ENCODE results near the gene SLC38A3. TPM values are rescaled to one million over a fixed set of nuclear protein-coding genes. Genes with fewer than 3 reads are reported as not detected.

The SLC38A3 gene
- total RNA-seq, 1 donor from 2014 or later = not detected

DNA sequence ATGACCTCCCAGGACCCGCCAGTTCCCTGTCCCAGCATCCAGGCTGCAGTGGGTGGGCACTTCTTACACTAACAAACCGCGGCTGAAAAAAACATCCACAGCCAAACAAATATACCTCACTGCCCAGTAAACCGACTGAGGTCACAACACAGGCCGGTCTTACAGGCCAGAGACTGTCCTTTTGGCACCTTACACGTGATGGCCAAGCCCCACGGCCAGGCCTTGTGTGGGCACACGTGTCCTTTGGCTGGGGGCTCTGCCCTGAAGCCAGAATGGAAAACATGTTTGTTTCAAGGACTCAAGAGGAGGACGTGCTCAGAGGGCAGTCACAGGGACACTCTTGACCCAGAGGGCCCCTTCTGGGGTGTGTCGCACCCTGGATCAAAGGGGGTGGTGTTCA, 9.8 kb downstream of the SLC38A3 start:
- Histone ChIP-seq H3K4me1 (no peaks in the 10 kb centered on the region), H3K27ac (no peak overlapping the region), H3K4me3 (no peak overlapping the region), H3K27me3 (ENCODE audit: low read depth) (no peaks in the 10 kb centered on the region), H3K9me3 (no peaks in the 10 kb centered on the region), H3K36me3 (no peaks in the 10 kb centered on the region)
- DNase-seq = no peak
- intact Hi-C loops (cut with DNase I) = no loop called here
- no peak for ATAC-seq
- TF ChIP-seq, protein P1, sequence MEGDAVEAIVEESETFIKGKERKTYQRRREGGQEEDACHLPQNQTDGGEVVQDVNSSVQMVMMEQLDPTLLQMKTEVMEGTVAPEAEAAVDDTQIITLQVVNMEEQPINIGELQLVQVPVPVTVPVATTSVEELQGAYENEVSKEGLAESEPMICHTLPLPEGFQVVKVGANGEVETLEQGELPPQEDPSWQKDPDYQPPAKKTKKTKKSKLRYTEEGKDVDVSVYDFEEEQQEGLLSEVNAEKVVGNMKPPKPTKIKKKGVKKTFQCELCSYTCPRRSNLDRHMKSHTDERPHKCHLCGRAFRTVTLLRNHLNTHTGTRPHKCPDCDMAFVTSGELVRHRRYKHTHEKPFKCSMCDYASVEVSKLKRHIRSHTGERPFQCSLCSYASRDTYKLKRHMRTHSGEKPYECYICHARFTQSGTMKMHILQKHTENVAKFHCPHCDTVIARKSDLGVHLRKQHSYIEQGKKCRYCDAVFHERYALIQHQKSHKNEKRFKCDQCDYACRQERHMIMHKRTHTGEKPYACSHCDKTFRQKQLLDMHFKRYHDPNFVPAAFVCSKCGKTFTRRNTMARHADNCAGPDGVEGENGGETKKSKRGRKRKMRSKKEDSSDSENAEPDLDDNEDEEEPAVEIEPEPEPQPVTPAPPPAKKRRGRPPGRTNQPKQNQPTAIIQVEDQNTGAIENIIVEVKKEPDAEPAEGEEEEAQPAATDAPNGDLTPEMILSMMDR (IDR thresholded peaks at IDR 0.05) = no peak

DNA sequence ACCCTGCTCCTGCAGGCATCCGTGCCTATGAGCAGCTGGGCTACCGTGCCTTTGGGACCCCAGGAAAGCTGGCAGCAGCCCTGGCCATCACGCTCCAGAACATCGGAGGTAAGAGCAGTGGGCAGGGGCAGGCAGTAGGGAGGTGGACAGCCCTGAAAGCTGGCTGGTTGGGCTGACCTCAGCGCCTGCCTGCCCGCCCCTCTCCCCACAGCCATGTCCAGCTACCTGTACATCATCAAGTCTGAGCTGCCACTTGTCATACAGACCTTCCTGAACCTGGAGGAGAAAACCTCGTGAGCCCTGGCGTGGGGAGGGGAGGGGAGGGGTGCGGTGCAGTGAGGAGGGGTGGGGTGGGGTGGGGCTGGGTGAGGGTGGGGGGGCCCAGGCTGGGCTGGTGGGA, 10.5 kb downstream of the SLC38A3 start:
- H3K27ac ChIP-seq = no peak overlapping the region
- H3K27me3 ChIP-seq (ENCODE audit: low read depth) = no peaks in the 10 kb centered on the region
- TF ChIP-seq, protein P1 (IDR thresholded peaks at IDR 0.05) = no peak
- no peaks in the 10 kb centered on the region for H3K36me3 ChIP-seq
- H3K4me3 ChIP-seq = no peak overlapping the region
- intact Hi-C loops (cut with DNase I) = no loop called here
- no peaks in the 10 kb centered on the region for H3K9me3 ChIP-seq
- DNase-seq (no peak), ATAC-seq (no peak)
- no peaks in the 10 kb centered on the region for H3K4me1 ChIP-seq

DNA sequence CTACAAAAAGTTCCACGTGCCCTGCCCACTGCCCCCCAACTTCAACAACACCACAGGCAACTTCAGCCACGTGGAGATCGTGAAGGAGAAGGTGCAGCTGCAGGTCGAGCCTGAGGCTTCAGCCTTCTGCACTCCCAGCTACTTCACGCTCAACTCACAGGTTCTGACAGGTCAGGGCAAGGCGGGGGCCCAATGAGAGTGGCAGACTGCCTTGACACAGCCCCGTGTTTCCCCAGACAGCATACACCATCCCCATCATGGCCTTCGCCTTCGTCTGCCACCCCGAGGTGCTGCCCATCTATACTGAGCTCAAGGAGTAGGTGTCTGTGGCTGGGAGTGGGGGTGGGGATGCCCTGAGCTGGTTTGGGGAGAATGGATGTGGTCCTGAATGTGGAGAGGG, 12.6 kb downstream of the SLC38A3 start:
- TF ChIP-seq, protein P1 (IDR thresholded peaks at IDR 0.05) = no peak
- Histone ChIP-seq H3K27ac (no peak overlapping the region), H3K9me3 (no peaks in the 10 kb centered on the region), H3K27me3 (ENCODE audit: low read depth) (no peaks in the 10 kb centered on the region), H3K36me3 (no peaks in the 10 kb centered on the region), H3K4me1 (no peaks in the 10 kb centered on the region), H3K4me3 (no peak overlapping the region)
- intact Hi-C loops (cut with DNase I) = no loop called here
- ATAC-seq (no peak), DNase-seq (no peak)

DNA sequence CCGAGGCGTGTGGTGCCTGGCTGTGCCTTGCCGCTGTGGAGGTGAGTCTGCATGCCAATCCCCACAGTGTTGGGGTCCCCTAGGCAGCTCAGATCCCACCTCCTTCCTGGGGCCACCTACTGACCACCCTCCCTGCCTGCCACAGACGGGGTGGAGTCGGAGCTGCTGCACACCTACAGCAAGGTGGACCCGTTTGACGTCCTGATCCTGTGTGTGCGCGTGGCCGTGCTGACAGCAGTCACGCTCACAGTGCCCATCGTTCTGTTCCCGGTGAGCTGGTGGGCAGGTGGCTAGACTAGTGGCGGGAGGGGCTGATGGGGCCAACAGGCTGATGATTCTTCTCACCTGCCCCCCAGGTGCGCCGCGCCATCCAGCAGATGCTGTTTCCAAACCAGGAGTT, 13.4 kb downstream of the SLC38A3 start:
- DNase-seq = no peak
- intact Hi-C loops (cut with DNase I) = no loop called here
- TF ChIP-seq, protein P1 (IDR thresholded peaks at IDR 0.05) = no peak
- no peaks in the 10 kb centered on the region for H3K9me3 ChIP-seq
- no peaks in the 10 kb centered on the region for H3K27me3 ChIP-seq (ENCODE audit: low read depth)
- no peak overlapping the region for H3K4me3 ChIP-seq
- no peaks in the 10 kb centered on the region for H3K4me1 ChIP-seq
- no peak for ATAC-seq
- H3K27ac ChIP-seq = no peak overlapping the region
- H3K36me3 ChIP-seq = no peaks in the 10 kb centered on the region

DNA sequence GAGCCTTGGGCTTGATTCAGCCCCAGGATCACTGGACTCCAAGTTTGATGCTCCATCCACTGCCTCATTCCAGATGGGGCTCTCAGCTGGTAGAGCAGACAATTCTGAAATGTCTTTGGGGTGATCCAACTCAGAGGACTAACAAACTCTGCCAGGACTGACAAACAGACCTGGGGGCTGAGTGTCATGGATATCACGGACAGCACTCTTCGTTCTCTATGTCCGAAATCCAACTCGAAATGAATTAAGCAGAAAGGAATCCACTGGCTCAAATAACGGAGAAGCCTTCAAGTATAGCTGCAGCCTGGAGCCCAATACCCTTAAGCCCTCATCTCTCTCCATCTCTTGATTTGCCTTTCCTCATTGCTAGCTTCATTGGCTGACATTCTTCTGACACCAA, 14.2 kb downstream of the SLC38A3 start:
- H3K4me1 ChIP-seq = no peaks in the 10 kb centered on the region
- H3K36me3 ChIP-seq = no peaks in the 10 kb centered on the region
- DNase-seq (no peak), ATAC-seq (no peak)
- TF ChIP-seq, protein P1 (IDR thresholded peaks at IDR 0.05) = no peak
- no peak overlapping the region for H3K27ac ChIP-seq
- intact Hi-C loops (cut with DNase I) = no loop called here
- no peaks in the 10 kb centered on the region for H3K27me3 ChIP-seq (ENCODE audit: low read depth)
- H3K4me3 ChIP-seq = no peak overlapping the region
- no peaks in the 10 kb centered on the region for H3K9me3 ChIP-seq

DNA sequence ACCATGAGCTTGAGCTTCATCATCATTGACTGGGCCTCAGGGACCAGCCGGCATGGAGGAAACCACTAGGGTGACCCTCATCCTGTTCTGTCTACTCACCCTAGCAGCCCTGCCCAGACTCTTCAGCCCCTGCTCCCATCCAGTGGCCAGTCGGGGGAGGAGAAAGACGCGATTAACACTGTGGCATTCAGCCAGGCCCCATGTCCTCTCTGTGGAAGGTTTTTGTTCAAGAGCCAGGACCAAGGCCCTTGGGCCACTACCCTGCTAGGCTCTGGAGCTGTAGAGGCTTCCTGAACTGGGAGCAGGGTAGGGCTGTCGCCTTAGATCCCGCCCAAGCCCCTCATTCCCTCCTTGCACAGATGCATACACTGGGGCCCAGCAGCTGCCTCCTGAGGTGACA, 15.0 kb downstream of the SLC38A3 start:
- Histone ChIP-seq H3K27ac (no peak overlapping the region), H3K9me3 (no peaks in the 10 kb centered on the region), H3K36me3 (no peaks in the 10 kb centered on the region), H3K27me3 (ENCODE audit: low read depth) (no peaks in the 10 kb centered on the region), H3K4me3 (no peak overlapping the region), H3K4me1 (no peaks in the 10 kb centered on the region)
- DNase-seq (no peak), ATAC-seq (no peak)
- intact Hi-C loops (cut with DNase I) = no loop called here
- TF ChIP-seq, protein P1 (IDR thresholded peaks at IDR 0.05) = no peak
